ENCODE results near the gene PARD3B. TPM values are rescaled to one million over a fixed set of nuclear protein-coding genes. Genes with fewer than 3 reads are reported as not detected.

The PARD3B gene
- total and polyA plus RNA-seq, 2 of the 8 experiments (the other 6 are each of a cell fraction or from before 2014, with no cell fraction given) = 1.2 to 5.7 TPM

GRCh38 chr2:205133544-205133943 is 588.3 kb downstream of the PARD3B start:
- Histone ChIP-seq H2BK20ac (ENCODE audit: low read length) (no peak overlapping the region), H3K27ac (ENCODE audit: low read depth, low read length) (no peak overlapping the region), H2AK5ac (ENCODE audit: low read depth, low read length) (no peak overlapping the region), H2BK15ac (ENCODE audit: low read length) (no peak overlapping the region), H3K9me3 (ENCODE audit: insufficient read depth in 2 of 2, low read depth in 1 of 2, low read length in 1 of 2) (no peaks in the 10 kb centered on the region), H3K4me2 (ENCODE audit: insufficient read depth in 1 of 2, low read depth in 2 of 2, low read length in 2 of 2) (no peak overlapping the region), H4K8ac (ENCODE audit: extremely low read depth, insufficient read depth, low read length) (no peak overlapping the region), H3K23me2 (ENCODE audit: low read depth, low read length) (no peaks in the 10 kb centered on the region), H2BK12ac (ENCODE audit: low read depth, low read length) (no peak overlapping the region), H3K4ac (replicated peaks; ENCODE audit: insufficient read length, low read depth, low read length) (no peak overlapping the region), H3K9ac (replicated peaks in 1 of 4; ENCODE audit: extremely low read depth in 1 of 4, low read depth in 3 of 4, low read length in 3 of 4) (no peak overlapping the region), H2BK120ac (replicated peaks; ENCODE audit: low read depth, low read length) (no peak overlapping the region), H3K56ac (replicated peaks; ENCODE audit: insufficient read length, low read depth, low read length) (no peak overlapping the region), H3K36me3 (ENCODE audit: control insufficient read depth in 2 of 4, insufficient read depth in 4 of 4, low read length in 3 of 4) (no peaks in the 10 kb centered on the region), H2BK5ac (ENCODE audit: low read depth, low read length) (no peak overlapping the region), H3K14ac (ENCODE audit: insufficient read length) (no peak overlapping the region), H3K79me2 (ENCODE audit: control insufficient read depth in 1 of 2, insufficient read depth in 2 of 2, low read length in 2 of 2) (no peaks in the 10 kb centered on the region), H3K79me1 (ENCODE audit: low read depth, low read length) (no peaks in the 10 kb centered on the region), H3K4me3 (ENCODE audit: extremely low read depth in 1 of 4, insufficient read depth in 2 of 4, low read depth in 3 of 4, low read length in 4 of 4) (no peak overlapping the region), H3K4me1 (replicated peaks in 1 of 4; ENCODE audit: control insufficient read depth in 3 of 4, insufficient read depth in 4 of 4, low read length in 3 of 4) (peaks cover 0 to 2% (median 0%) of the 10 kb centered on the region in 4 experiments; a peak in 1 of 7 replicates), H4K20me1 (replicated peaks in 1 of 2; ENCODE audit: control insufficient read depth in 1 of 2, insufficient read depth in 2 of 2, low read length in 2 of 2) (no peaks in the 10 kb centered on the region), H4K91ac (replicated peaks; ENCODE audit: insufficient read length, low read length) (no peak overlapping the region), H4K5ac (ENCODE audit: insufficient read length, low read depth, low read length) (no peak overlapping the region), H3K23ac (ENCODE audit: insufficient read length) (no peak overlapping the region), H2AFZ (ENCODE audit: low read length) (no peak overlapping the region), H3K18ac (ENCODE audit: extremely low read depth, low read length) (no peak overlapping the region), H3K27me3 (replicated peaks in 1 of 4; ENCODE audit: control insufficient read depth in 3 of 4, extremely low read depth in 1 of 4, insufficient read depth in 3 of 4, low read length in 3 of 4) (no peaks in the 10 kb centered on the region)
- ChIA-PET POLR2A (ENCODE audit: partially characterized antibody) (no interaction called here), CTCF (ENCODE audit: partially characterized antibody) (interaction anchor here (0.8 kb wide), 1 partner anchor 83 kb away, joined by 4 read pairs; no protein-coding TSS in a partner anchor)
- DNase-seq (ENCODE audit: low read depth in 1 of 2, low spot score in 2 of 2) (no peak), FAIRE-seq (no peak)
- TF ChIP-seq TAF1 (IDR thresholded peaks at IDR 0.05; ENCODE audit: low read depth, low read length) (no peak), RXRA (IDR thresholded peaks at IDR 0.05; ENCODE audit: insufficient read depth, low read depth, low read length) (no peak), JUND (IDR thresholded peaks at IDR 0.05; ENCODE audit: low read length) (no peak), SRF (IDR thresholded peaks at IDR 0.05; ENCODE audit: low read depth, low read length) (no peak), CEBPB (IDR thresholded peaks at IDR 0.05; ENCODE audit: low read depth, low read length) (no peak), CTCF (IDR thresholded peaks at IDR 0.05; ENCODE audit: control extremely low read depth in 1 of 3, insufficient read depth in 1 of 3, low read depth in 1 of 3, low read length in 3 of 3) (no peak), EZH2 (IDR thresholded peaks at IDR 0.05; ENCODE audit: low read depth, low read length, severe bottlenecking) (no peak), SP2 (IDR thresholded peaks at IDR 0.05; ENCODE audit: low read length) (no peak), MAFK (IDR thresholded peaks at IDR 0.05; ENCODE audit: low read depth, low read length) (no peak)
- 90% methylated on average over 1 of the region's 1 CpG; no CpG with 5 or more reads in 1 of the 2 experiments for WGBS, 2 experiments (ENCODE audit: extremely low coverage in 1 of 2, insufficient coverage in 1 of 2, insufficient read length in 1 of 2, insufficient replicate concordance in 2 of 2, low coverage in 1 of 2, low lambda C conversion rate in 2 of 2, missing lambda C conversion rate in 1 of 2)

All from H1 (cell line).